Measurements from ENCODE around the gene RPAIN. TPM values are rescaled to one million over a fixed set of nuclear protein-coding genes. Genes with fewer than 3 reads are reported as not detected.

Gene RPAIN
- total RNA-seq (2021; ENCODE audit: unreplicated experiment) (36.7 TPM), Bru-seq, nascent RNA (percentile 84 among the genes with signal in this experiment), BruChase-seq, experiment 1, labeled RNA remaining after a 2-hour chase (percentile 91 among the genes with signal in this experiment), BruChase-seq, experiment 2, labeled RNA remaining after a 6-hour chase (percentile 83 among the genes with signal in this experiment)
- polyA plus RNA-seq (2012; ENCODE audit: insufficient read length) = 34.5 TPM
- long read RNA-seq, transcript RPAIN-205 (4 exons, 1,057 nt) = minor isoform, 10 of 100 reads
- long read RNA-seq, transcript RPAIN-203 (7 exons, 1,535 nt) = major isoform, 12 of 100 reads
- long read RNA-seq, partial matches to known transcripts = 10 of 100 reads
- long read RNA-seq, other reads (novel, unspliced or antisense) = 50 of 100 reads

GRCh38 chr17:5419959-5420653 lies at the start of gene RPAIN:
Gene RPAIN, plus strand, starts transcription at chr17:5420182. Its CDS starts 29 bp downstream, at chr17:5420211.
- intact Hi-C loops (cut with micrococcal nuclease; ENCODE audit: unreplicated experiment) (no loop called here), in situ Hi-C loops (cut with HindIII; ENCODE audit: low pct_unique_long_range_greater_than_20kb, low sequenced_read_pairs) (no loop called here)
- DNase-seq (ENCODE audit: low read depth, low spot score) = no peak
- Histone ChIP-seq H3K36me3 (ENCODE audit: control insufficient read depth, insufficient read depth, low read length) (peaks cover 28% of the 10 kb centered on the region), H3K4me3 (ENCODE audit: low read depth in 2 of 2, low read length in 2 of 2) (peak within 1 kb of the TSS; percentile 74 to 96), H3K27me3 (ENCODE audit: control insufficient read depth, insufficient read depth, low read length) (no peaks in the 10 kb centered on the region), H3K27ac (ENCODE audit: low read length) (peak within 1 kb of the TSS; percentile 96), H3K9me3 (ENCODE audit: control insufficient read depth, insufficient read depth, low read depth, low read length) (no peaks in the 10 kb centered on the region), H3K4me1 (ENCODE audit: control insufficient read depth, insufficient read depth, low read length) (peaks cover 14% of the 10 kb centered on the region)
- POLR2A ChIA-PET = no interaction called here
- CTCF ChIA-PET = interaction anchor here (0.9 kb wide), 1 partner anchor 19 kb away, joined by 3 read pairs; the partner anchor contains the start of gene C1QBP
- TSS peak; percentile 60 for BruUV-seq (replicated peaks)
- peak; percentile 93 for ATAC-seq
- TF ChIP-seq REST (IDR thresholded peaks at IDR 0.05; ENCODE audit: insufficient read depth in 1 of 2, low read depth in 2 of 2, low read length in 1 of 2) (no peak), SIN3A (IDR thresholded peaks at IDR 0.05; ENCODE audit: borderline replicate concordance, insufficient read depth, low read depth, low read length) (0 out of 2 replicates have a peak, but pooled peaks have one; percentile 67), POLR2AphosphoS5 (IDR thresholded peaks at IDR 0.05; ENCODE audit: low read depth, low read length) (peak; percentile 72), CTCF (IDR thresholded peaks at IDR 0.05) (no peak), TCF7L2 (IDR thresholded peaks at IDR 0.05; ENCODE audit: low read depth, low read length) (no peak)

- POLR2A ChIA-PET = no interaction called here
- TF ChIP-seq REST (IDR thresholded peaks at IDR 0.05; ENCODE audit: insufficient read depth in 1 of 2, low read depth in 2 of 2, low read length in 1 of 2) (no peak), CTCF (IDR thresholded peaks at IDR 0.05) (no peak), TCF7L2 (IDR thresholded peaks at IDR 0.05; ENCODE audit: low read depth, low read length) (no peak)
- no peak overlapping the region for H3K27ac ChIP-seq (ENCODE audit: low read length)
- in situ Hi-C loops (cut with HindIII; ENCODE audit: low pct_unique_long_range_greater_than_20kb, low sequenced_read_pairs) = no loop called here
- H3K4me1 ChIP-seq (ENCODE audit: control insufficient read depth, insufficient read depth, low read length) = no peaks in the 10 kb centered on the region
- DNase-seq (ENCODE audit: low read depth, low spot score) = no peak
- H3K9me3 ChIP-seq (ENCODE audit: control insufficient read depth, insufficient read depth, low read depth, low read length) = no peaks in the 10 kb centered on the region
- CTCF ChIA-PET = no interaction called here
- H3K4me3 ChIP-seq (ENCODE audit: low read depth in 2 of 2, low read length in 2 of 2) = no peak overlapping the region
- peaks cover 4% of the 10 kb centered on the region for H3K36me3 ChIP-seq (ENCODE audit: control insufficient read depth, insufficient read depth, low read length)
- no peak for ATAC-seq
- no peaks in the 10 kb centered on the region for H3K27me3 ChIP-seq (ENCODE audit: control insufficient read depth, insufficient read depth, low read length)
- intact Hi-C loops (cut with micrococcal nuclease; ENCODE audit: unreplicated experiment) = no loop called here
- TSS peak; percentile 60 for BruUV-seq (replicated peaks)
These were observed 49.6 kb upstream of the RPAIN start for GRCh38 chr17:5370411-5370810.

Measured in Panc1 (cell line).